ENCODE measurements around the gene CBX3.
"Not testable (repeated sequence)": the region's sequence is repeated elsewhere in the genome, so short reads cannot be mapped to it uniquely, and the experiment has no call there.

CBX3 gene

DNA sequence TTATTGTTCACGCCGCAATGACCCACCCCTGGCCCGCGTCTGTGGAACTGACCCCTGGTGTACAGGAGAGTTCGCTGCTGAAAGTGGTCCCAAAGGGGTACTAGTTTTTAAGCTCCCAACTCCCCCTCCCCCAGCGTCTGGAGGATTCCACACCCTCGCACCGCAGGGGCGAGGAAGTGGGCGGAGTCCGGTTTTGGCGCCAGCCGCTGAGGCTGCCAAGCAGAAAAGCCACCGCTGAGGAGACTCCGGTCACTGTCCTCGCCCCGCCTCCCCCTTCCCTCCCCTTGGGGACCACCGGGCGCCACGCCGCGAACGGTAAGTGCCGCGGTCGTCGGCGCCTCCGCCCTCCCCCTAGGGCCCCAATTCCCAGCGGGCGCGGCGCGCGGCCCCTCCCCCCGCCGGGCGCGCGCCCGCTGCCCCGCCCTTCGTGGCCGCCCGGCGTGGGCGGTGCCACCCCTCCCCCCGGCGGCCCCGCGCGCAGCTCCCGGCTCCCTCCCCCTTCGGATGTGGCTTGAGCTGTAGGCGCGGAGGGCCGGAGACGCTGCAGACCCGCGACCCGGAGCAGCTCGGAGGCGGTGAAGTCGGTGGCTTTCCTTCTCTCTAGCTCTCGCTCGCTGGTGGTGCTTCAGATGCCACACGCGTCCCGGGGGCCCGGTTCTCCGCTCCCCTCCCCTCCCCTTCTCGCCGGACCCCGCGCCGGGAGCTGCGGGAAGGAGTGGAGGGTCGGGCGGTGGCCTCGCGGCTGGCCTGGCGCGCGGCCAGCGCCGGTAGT is at the start of gene CBX3:
Gene CBX3, plus strand, starts transcription at position 499 of the 772 bp plus-strand sequence. CDS start 1,254 bp downstream, outside the sequence.
- peak; percentile 98 for DNase-seq

DNA sequence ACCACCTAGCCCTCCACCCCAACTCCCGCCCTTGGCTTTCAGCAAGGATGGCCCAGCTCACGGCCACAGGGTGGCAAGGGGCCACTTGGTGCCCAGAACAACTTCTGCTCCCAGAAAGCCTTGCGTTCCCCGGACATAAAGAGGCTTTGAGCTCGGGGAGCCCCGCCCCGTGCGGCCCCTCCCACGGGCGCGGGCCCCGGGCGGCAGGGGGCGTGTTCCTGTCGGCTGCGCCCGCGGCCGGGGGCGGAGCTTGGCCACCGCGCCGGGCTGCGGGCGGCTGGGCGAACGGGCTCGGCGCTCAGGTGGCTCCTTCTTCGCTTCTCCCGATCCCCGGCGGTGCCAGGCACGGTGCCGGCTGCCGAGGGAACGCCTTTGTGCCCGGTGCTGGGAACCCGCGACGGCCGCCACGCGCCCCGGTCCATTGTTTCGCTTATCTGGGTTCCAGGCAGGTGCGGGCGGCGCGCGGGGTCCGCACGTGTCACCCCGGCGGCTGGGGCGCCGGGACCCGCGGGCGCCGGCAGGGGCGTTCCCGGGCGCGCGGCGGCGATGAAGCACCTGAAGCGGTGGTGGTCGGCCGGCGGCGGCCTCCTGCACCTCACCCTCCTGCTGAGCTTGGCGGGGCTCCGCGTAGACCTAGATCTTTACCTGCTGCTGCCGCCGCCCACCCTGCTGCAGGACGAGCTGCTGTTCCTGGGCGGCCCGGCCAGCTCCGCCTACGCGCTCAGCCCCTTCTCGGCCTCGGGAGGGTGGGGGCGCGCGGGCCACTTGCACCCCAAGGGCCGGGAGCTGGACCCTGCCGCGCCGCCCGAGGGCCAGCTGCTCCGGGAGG is 49.4 kb upstream of the CBX3 start, which contains the start of gene NFE2L3:
Gene NFE2L3, plus strand, starts transcription at position 246 of the 829 bp plus-strand sequence. Its CDS starts 301 bp downstream, at position 547.
- DNase-seq = peak; percentile 93

DNA sequence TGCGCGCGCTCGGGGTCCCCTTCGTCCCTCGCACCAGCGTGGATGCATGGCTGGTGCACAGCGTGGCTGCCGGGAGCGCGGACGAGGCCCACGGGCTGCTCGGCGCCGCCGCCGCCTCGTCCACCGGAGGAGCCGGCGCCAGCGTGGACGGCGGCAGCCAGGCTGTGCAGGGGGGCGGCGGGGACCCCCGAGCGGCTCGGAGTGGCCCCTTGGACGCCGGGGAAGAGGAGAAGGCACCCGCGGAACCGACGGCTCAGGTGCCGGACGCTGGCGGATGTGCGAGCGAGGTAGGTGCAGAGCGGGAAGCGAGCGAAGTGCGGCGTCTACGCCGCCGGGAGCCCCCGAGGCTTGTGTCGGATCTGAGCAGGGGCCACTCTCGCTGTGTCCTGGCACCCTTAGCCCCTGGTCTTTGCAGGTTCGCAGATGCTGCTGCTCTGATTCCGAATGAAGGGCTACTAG is 48.7 kb upstream of the CBX3 start:
- DNase-seq = peak; percentile 47

DNA sequence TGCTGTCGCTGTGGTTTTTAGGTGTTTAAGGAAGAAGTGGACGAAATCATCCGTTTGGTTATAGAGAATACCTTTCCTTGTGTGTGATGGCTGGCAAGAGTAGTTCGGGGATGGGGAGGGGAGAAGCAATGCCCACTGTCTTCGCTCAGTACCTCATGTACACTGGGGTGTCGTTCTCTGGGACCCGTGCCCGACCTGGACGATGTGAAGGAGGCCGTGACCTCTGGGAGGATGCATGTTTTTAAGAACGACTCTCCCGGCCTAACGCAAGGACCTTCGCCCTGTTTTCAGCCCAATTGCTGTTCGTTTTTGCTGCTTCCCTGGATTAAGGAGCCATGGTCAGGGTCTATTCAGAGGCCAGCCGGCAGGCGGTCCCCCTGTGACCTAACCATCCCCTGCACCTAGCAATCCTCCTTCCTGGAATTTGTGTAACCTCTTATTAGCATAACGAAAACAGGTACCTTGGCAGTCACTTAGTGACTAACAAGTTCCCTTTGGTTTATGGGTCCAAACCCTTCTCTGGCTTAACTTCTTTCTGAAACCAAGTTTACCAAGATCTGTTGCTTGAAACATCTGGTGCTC is 48.2 kb upstream of the CBX3 start:
- peak; percentile 47 for DNase-seq

DNA sequence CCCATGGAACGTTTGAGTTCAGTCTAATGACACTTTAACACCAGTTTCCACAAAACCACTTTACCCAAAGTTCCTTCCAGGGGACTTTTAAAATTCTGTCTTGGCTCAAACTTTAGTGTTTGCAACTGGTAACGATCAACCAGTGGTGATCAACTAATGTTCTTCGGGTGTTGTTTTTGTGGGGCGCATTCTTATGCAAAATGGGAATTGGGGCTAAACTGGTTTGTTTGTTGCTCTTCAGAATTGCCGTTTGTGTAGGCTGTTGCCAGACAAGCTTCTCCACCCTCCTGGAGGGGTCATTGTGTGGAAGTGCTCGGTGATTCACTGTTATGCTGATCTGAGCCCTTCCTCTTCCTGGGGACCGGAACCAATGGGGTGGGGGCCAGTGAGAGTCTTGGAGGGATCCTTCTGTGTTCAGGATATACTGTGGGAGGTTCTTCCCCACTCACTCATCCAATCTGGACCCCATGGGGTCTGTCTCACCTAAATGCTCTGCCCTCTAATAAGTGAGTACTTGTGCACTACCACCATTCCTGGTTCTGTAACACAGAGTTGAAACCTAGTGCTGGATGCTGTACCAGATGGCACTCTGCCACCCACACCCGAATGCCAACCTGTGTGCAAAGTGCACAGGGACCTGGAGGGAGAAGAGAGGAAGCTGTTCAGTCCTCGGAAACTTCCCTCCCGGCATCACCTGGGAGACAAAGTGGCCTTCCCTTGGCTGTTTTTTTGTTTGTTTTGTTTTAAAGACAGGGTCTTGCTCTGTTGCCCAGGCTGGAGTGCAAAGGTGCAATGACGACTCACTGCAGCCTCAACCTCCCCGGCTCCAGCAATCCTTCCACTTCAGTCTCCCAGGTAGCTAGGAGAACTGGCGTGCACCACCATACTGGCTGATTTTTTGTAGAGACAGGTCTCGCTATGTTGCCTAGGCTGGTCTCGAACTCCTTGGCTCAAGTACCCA is 47.4 kb upstream of the CBX3 start:
- peak; percentile 26 for DNase-seq

DNA sequence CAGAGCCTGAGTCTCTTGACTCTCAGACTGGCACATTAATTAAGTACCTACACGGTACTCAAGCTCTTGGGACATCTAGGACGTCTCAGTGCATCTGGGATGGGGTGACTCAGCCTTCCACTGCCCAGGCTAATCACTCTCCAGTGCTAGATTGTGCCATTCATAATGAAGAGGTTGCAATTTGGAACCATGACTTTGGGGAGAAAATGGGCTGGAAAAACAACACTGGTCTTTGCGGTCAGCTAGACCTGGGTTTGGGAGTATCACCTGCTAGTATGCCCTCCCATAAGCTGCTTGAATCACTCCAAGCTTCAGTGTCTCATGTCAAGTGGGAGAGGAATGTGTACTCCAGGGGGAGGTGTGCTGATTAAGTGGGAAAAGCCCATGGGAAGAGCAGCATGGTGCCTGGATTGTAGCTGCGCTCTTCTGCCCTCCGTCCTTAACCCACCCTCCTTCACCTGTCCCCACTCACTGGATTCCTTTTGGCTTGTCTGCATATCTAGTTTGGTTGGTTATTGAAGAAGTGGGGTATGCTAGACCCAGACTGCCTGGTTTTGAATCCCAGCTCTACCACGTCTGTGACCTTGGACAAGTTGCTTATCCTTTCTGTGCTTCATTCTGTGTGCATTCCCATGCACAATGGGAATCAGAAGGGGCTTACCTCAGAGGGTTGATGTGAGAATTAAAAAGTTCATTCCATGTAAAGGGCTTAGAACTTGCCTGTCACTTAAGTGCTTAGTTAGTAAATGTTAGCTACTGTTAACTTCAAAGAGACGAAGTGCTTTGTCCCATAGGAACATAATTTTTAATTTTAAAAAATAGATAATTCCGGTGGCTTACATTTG is 45.8 kb upstream of the CBX3 start:
- peak; percentile 60 for DNase-seq

DNA sequence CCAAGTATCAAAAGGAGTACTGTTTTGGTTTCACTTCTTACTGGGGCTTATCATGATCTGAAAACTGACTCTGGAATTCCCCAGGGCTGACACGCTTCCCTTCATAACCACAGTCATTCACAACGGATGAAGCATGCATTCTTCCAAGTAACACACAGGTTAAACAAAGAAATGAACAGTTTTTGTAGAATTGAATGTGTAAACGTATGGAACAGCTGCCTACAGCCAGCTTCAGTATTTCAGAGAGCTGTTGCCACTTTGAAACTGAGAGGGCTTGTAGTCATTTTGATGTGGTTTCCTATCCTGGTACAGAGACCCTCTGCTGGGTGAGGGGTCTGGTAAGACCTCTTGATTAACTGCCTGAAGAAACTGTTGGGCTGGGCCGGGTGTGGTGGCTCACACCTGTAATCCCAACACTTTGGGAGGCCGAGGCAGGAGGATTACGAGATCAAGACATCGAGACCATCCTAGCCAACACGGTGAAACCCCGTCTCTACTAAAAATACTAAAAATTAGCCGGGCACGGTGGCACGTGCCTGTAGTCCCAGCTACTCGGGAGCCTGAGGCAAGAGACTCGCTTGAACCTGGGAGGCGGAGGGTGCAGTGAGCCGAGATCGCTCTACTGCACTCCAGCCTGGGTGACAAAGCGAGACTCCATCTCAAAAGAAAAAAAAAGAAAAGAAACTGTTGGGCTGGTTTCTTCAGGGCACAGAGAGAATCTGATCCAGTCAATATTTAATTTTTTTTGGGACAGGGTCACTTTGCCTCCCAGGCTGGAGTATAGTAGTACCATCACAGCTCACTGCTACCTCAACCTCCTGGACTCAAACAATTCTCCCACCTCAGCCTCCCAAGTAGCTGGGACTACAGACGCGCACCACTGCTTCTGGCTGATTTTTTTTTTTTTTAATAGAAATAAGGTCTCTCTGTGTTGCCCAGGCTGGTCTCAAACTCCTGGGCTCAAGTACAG is 44.8 kb upstream of the CBX3 start:
- no peak for DNase-seq

DNA sequence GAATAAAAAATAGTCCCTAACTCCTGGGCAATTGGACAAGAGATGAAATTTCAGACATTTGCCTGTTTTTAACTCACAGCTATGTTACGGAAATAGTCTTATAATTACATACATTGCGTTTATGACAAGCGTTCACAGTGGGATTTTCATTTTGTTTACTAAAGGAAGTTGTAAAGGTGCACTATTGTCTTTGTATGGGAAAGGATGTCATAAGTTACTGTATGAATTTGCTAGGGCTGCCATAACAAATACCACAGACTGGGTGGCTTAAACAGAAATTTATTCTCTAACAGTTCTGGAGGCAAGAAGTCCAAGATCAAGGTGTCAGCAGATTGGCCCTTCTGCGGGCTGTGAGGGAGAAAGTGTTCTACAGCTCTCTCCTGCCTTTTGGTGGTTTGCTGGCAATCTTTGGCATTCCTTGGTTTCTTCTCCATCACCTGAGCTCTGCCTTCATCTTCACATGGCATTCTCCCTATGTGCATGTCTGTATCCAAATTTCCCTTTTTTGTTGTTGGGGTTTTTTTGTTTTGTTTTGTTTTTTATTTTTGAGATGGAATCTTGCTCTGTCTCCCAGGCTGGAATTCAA is 43.9 kb upstream of the CBX3 start:
- no peak for DNase-seq

DNA sequence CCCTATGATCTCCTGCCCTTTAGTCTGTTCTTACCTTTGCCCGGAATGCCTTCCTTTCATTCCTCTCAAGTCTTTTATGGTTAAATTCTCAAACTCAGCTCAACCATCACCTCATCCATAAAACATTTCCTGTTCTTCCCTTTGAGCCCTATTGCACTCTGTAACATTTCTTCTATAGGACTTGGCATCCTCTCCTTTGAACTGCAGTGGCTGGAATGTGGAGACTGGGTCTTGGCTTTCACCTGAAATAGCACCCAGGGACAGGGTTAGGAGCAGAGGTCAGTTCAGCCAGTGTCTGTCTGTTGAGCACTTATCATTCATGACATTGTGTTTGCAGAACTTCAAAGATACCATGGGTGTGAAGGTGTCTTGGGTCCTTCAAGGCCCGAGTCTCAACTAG is 42.3 kb upstream of the CBX3 start:
- no peak for DNase-seq

DNA sequence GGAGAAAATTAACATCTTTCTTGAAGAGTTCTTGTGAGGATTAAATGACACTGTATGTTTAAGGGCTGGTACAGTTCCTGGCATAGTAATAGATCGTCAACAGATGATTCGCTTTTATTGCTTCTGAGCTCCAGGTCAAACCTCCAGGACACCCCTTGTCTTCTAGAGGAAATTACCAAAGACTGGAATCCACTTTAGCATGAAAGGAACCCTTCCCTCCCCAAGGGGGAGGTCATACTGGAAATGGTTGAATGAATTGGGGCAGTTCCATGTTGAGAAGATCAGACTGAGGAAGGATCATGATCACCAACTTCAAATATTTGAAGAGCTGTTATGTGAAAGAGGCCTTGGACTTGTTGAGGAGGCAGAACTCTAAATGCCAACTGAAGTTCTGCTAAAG is 40.6 kb upstream of the CBX3 start:
- DNase-seq = no peak

DNA sequence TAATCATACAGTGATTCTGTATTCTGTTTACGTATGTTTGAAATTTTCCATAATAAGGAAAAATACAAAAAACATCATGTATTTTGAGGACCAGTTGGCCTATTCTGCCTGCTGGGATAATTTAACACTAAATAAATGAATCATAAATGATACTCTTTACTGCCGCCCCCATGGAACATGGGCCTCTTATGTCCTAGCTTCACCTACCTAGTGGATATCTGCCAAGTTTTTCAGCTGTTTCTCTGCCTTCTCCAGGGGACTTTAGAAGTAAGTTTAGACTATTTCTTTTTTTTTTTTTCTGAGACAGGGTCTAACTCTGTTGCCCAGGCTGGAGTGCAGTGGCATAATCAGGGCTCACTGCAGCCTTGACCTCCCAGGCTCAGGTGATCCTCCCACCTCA is 39.1 kb upstream of the CBX3 start:
- no peak for DNase-seq

DNA sequence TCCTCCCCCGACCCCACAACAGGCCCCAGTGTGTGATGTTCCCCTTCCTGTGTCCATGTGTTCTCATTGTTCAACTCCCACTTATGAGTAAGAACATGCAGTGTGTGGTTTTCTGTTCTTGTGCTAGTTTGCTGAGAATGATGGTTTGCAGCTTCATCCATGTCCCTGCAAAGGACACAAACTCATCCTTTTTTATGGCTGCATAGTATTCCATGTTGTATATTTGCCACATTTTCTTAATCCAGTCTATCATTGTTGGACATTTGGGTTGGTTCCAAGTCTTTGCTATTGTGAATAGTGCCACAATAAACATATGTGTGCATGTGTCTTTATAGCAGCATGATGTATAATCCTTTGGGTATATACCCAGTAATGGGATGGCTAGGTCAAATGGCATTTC is 37.7 kb upstream of the CBX3 start:
- not testable (repeated sequence) for DNase-seq

DNA sequence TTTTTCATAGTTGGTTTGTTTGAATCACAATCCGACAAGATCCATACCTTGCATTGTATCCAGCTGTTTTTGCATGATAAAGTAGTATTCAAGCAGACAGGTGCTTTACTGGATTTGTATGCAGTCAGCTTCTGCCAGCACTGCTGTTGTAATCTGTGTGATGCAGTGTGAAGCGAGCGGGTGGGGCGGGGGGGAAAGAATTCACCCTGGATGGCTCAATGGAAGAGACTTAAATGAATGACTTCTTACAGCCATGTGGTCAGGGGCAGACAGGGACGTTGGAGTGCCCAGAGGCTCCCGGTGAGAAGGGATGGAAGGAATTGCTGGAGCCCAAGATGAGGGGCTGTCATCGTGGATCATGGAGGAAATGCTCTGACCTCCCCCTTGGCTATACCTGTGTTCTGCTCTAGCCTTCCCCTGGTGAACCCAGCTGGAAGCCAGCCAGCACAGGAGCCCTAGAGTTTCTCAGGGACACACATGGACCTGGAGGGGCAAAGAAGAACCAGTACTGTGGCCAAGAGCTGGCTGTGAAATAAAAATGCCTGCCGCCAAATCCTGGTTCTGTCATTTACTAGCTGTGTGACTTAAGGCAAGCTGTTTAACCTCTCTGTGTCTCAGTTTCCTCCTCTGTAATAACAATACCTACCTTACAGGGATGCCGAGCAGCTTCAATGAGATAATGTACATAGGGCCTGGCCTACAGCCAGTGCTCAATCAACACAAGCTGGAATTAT is 35.4 kb upstream of the CBX3 start:
- peak; percentile 63 for DNase-seq

DNA sequence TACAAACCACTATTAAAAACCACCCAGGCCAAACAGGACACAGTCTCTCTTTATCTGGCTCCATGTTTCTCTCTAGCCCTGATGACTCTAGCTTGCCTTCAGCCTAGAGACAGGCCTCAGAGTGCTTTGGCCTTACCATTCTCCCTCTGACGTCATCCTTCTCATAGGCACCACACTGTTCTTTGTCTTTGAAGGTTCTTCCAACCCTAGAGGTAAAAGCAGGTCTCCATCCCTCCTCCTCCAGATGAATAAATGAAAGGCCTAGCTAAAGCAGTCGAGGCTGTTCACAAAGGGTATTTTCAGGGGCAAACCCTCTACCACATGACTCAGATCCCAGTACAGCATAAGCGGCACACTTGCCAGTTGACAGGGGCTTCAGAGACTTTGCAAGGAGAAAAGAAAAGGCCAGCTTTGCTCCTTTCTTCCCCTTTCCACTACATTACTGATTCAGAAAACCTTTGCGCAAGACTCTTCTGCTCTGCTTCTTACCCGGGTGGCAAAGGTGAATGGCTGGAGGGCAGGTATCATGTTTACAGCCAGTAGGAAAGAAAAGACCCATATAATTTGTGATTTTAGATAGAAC is 34.8 kb upstream of the CBX3 start:
- DNase-seq = no peak

DNA sequence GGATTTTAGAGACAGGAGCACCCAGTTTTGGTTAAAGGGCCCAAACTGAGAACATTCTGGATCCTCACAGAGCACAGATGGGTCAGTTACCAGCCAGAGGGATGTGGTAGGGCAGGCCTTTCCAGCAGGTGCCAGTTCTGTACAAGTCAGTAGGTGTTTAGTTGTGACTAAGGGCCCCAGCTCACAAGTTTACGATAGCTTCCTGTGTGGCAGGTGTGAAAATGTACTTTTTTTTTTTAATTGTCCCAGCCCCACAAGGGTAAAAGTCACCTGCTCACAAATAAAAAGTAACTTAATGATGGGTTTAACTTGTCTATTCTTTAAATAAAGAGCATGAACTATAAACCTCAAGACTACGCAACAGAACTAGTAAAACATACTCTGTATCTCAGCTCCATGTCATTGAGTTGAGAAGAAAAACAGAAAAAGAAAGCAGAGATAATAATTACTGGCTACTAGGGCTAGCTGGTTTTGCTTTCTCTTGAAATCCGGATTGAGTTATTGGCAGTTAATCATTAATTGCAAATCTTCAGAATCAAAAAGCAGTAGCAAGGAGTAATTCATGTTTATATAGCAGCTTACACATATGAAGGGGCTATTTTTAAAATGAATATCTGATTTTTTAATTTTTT is 34.1 kb upstream of the CBX3 start:
- no peak for DNase-seq

DNA sequence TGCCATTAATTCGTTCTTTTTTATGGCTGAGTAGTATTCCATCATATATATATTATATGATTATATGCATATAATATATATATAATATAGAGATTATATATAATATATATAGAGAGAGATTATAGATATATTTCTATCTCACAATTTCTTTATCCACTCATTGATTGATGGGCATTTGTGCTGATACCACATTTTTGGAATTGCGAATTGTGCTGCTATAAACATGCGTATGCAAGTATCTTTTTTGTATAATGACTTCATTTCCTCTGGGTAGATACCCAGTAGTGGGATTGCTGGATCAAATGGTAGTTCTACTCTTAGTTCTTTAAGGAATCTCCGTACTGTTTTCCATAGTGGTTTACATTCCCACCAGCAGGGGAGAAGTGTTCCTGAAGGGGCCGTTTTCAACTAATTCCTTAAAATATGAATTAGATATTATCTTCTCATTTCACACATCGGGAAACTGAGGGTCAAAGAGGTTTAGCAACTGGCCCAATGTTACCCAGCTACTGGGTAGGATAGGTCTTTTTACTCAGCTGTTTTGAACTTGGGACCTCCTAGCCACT is 33.0 kb upstream of the CBX3 start:
- no peak for DNase-seq

DNA sequence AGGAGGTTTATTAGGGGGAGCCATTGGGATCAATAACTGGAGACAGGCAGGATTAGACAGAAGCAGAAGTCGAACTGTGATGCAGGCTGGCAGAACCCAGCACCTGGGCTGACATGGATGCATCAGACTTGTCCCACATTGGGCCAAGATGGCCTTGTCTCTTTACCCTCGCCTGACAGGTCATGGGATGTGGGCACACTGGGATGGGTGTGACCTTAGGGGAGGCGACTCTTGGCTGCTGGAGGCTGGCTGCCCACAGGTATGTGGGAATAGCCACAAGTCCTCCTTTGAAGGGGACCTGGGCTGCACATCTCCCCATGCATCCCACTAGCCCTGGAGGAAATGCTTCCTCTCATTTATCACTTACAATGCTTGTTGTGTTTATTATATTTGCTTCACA is 32.3 kb upstream of the CBX3 start:
- DNase-seq = no peak

DNA sequence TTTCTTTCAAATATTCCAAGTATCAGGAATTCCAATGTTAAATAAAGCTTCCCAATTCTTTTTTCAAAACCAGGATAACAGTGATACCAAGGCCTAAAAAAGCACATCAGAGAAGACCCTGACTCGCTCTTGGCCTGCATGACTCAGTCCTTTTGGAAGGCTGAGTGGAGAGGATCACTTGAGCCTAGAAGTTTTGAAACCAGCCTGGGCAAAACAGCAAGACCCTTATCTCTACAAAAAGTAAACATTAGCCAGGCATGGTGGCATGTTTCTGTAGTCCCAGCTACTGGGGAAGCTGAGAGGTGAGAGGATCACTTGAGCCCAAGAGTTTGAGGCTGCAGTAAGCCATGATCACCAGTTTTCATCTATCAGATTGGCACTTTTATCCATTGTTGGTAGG is 30.9 kb upstream of the CBX3 start:
- DNase-seq = no peak

All from NCI-H82 (cell line).